Prostate gland (tissue), 2 donors: ENCODE measurements around the gene L3MBTL4.

Experiments used
- POLR2AphosphoS5 ChIP-seq: sonication (generic); formaldehyde crosslinking; IDR thresholded peaks from one replicate; pipeline ENCODE4 v1.6.1; 2017; ENCODE audit warnings: antibody characterized with exemption
- TF ChIP-seq, protein P1 (sequence below), 4 experiments: fragments of 200-600 bp in 2 of 4; fragments of 450-650 bp in 2 of 4; sonication (generic) in 2 of 4; IDR thresholded peaks; 1 replicate in 3 of 4; 2 replicates in 1 of 4; pipeline ENCODE4 v1.5.1; 2016 to 2019; ENCODE audit warnings: antibody characterized with exemption in 4 of 4, mild to moderate bottlenecking in 2 of 4, moderate library complexity in 2 of 4

GRCh38 chr18:6286585-6286984, 128.1 kb downstream of the L3MBTL4 start:
- TF ChIP-seq, protein P1, sequence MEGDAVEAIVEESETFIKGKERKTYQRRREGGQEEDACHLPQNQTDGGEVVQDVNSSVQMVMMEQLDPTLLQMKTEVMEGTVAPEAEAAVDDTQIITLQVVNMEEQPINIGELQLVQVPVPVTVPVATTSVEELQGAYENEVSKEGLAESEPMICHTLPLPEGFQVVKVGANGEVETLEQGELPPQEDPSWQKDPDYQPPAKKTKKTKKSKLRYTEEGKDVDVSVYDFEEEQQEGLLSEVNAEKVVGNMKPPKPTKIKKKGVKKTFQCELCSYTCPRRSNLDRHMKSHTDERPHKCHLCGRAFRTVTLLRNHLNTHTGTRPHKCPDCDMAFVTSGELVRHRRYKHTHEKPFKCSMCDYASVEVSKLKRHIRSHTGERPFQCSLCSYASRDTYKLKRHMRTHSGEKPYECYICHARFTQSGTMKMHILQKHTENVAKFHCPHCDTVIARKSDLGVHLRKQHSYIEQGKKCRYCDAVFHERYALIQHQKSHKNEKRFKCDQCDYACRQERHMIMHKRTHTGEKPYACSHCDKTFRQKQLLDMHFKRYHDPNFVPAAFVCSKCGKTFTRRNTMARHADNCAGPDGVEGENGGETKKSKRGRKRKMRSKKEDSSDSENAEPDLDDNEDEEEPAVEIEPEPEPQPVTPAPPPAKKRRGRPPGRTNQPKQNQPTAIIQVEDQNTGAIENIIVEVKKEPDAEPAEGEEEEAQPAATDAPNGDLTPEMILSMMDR (IDR thresholded peaks at IDR 0.05), result no peak
- no peak for TF ChIP-seq POLR2AphosphoS5
